SU-DHL-6 (cell line): Measurements from ENCODE around the gene PDLIM5.

Experiments
- H2AFZ ChIP-seq: fragments of 200-600 bp; sonication (generic); 2 replicates; pipeline ENCODE4 v1.6.1; 2014; ENCODE audit warnings: low read depth, mild to moderate bottlenecking, moderate library complexity, mixed read lengths, antibody characterized with exemption, low read length; ENCODE audit not compliant: severe bottlenecking
- H3F3A ChIP-seq: fragments of 200-600 bp; shearing (Covaris generic); 2 replicates; pipeline ENCODE4 v1.6.0; 2016; ENCODE audit warnings: antibody characterized with exemption, mild to moderate bottlenecking; ENCODE audit not compliant: insufficient read depth
- H3K27ac ChIP-seq: fragments of 200-600 bp; sonication (generic); 2 replicates; pipeline ENCODE4 v1.5.1; 2016; ENCODE audit warnings: low read depth, mild to moderate bottlenecking, low read length, moderate library complexity, mixed read lengths
- H3K27me3 ChIP-seq: fragments of 200-600 bp; sonication (generic), shearing (Covaris generic); 2 replicates; pipeline ENCODE4 v1.6.0; 2014; ENCODE audit warnings: mild to moderate bottlenecking, low read length
- H3K36me3 ChIP-seq: fragments of 200-600 bp; sonication (generic); 2 replicates; pipeline ENCODE4 v1.6.1; 2014; ENCODE audit warnings: mild to moderate bottlenecking, low read length, mixed read lengths
- H3K4me2 ChIP-seq: fragments of 300-600, 200-600 bp; shearing (Covaris generic), sonication (generic); 2 replicates; pipeline ENCODE4 v1.6.0; 2014; ENCODE audit warnings: low read length, low read depth, mild to moderate bottlenecking; ENCODE audit not compliant: poor library complexity, severe bottlenecking
- H3K4me3 ChIP-seq: fragments of 200-600 bp; sonication (generic); 2 replicates; pipeline ENCODE4 v1.5.1; 2014; ENCODE audit warnings: antibody characterized with exemption, low read length, mild to moderate bottlenecking, mixed read lengths; ENCODE audit not compliant: insufficient read depth, poor library complexity, severe bottlenecking
- H3K79me2 ChIP-seq: fragments of 200-600 bp; sonication (generic); 2 replicates; pipeline ENCODE4 v1.6.1; 2014; ENCODE audit warnings: mild to moderate bottlenecking, low read length, moderate library complexity; ENCODE audit not compliant: insufficient read depth
- H3K9ac ChIP-seq: fragments of 200-600 bp; sonication (generic); 2 replicates; pipeline ENCODE4 v1.7.0; 2014; ENCODE audit warnings: mild to moderate bottlenecking, low read length
- H3K9me2 ChIP-seq: fragments of 200-600 bp; sonication (generic); replicated peaks from 2 replicates; pipeline ENCODE4 v1.6.1; 2014; ENCODE audit warnings: low read length; ENCODE audit not compliant: insufficient read depth
- H3K9me3 ChIP-seq: fragments of 200-600 bp; sonication (generic); 2 replicates; pipeline ENCODE4 v1.6.1; 2014; ENCODE audit warnings: low read length, mixed read lengths; ENCODE audit not compliant: insufficient read depth
- H4K20me1 ChIP-seq: fragments of 200-600 bp; sonication (generic); 2 replicates; pipeline ENCODE4 v1.6.1; 2014; ENCODE audit warnings: low read depth, mild to moderate bottlenecking, antibody characterized with exemption, low read length, moderate library complexity, mixed read lengths
- CTCF ChIP-seq: fragments of 200-600 bp; sonication (generic); IDR thresholded peaks from one replicate; pipeline ENCODE4 v1.5.1; 2017; ENCODE audit warnings: antibody characterized with exemption, mild to moderate bottlenecking, low read length, moderate library complexity; ENCODE audit not compliant: insufficient read depth, poor library complexity, severe bottlenecking
- EZH2phosphoT487 ChIP-seq: fragments of 200-600 bp; sonication (generic), shearing (Covaris generic); conservative IDR thresholded peaks from 2 replicates; pipeline ENCODE4 v1.6.1; 2018; ENCODE audit warnings: mild to moderate bottlenecking, antibody characterized with exemption, low read length, moderate library complexity, mixed read lengths

Gene PDLIM5

GRCh38 chr4:94548571-94548970 lies 96.8 kb downstream of the PDLIM5 start:
- Histone ChIP-seq H3F3A (no peaks in the 10 kb centered on the region), H3K9me3 (no peaks in the 10 kb centered on the region), H4K20me1 (no peaks in the 10 kb centered on the region), H3K27ac (no peak overlapping the region), H2AFZ (no peak overlapping the region), H3K4me2 (no peak overlapping the region), H3K79me2 (no peaks in the 10 kb centered on the region), H3K9me2 (no peaks in the 10 kb centered on the region), H3K27me3 (no peaks in the 10 kb centered on the region), H3K9ac (no peak overlapping the region), H3K36me3 (no peaks in the 10 kb centered on the region), H3K4me3 (no peak overlapping the region)
- TF ChIP-seq CTCF = no peak
- no peak for TF ChIP-seq EZH2phosphoT487

GRCh38 chr4:94550352-94550751 lies 98.6 kb downstream of the PDLIM5 start:
- Histone ChIP-seq H3K4me2 (no peak overlapping the region), H3F3A (no peaks in the 10 kb centered on the region), H3K9me3 (no peaks in the 10 kb centered on the region), H4K20me1 (no peaks in the 10 kb centered on the region), H3K9ac (no peak overlapping the region), H3K36me3 (no peaks in the 10 kb centered on the region), H3K27me3 (no peaks in the 10 kb centered on the region), H3K4me3 (no peak overlapping the region), H3K79me2 (no peaks in the 10 kb centered on the region), H3K27ac (no peak overlapping the region), H2AFZ (no peak overlapping the region), H3K9me2 (no peaks in the 10 kb centered on the region)
- TF ChIP-seq EZH2phosphoT487 (no peak), CTCF (no peak)

GRCh38 chr4:94550851-94551250 lies 99.1 kb downstream of the PDLIM5 start:
- Histone ChIP-seq H3K79me2 (no peaks in the 10 kb centered on the region), H4K20me1 (no peaks in the 10 kb centered on the region), H2AFZ (no peak overlapping the region), H3K4me3 (no peak overlapping the region), H3K9ac (no peak overlapping the region), H3K36me3 (no peaks in the 10 kb centered on the region), H3K27me3 (no peaks in the 10 kb centered on the region), H3K4me2 (no peak overlapping the region), H3K27ac (no peak overlapping the region), H3K9me3 (no peaks in the 10 kb centered on the region), H3F3A (no peaks in the 10 kb centered on the region), H3K9me2 (no peaks in the 10 kb centered on the region)
- TF ChIP-seq CTCF (no peak), EZH2phosphoT487 (no peak)
